ENCODE data around the gene CRTC2. TPM values are rescaled to one million over a fixed set of nuclear protein-coding genes. Genes with fewer than 3 reads are reported as not detected.
A peak's percentile ranks its signal among the peaks of the same experiment; 100 is the strongest.

Gene CRTC2
- total and polyA plus RNA-seq, 2 donors (not counting 1 experiment from before 2014, with no cell fraction given), result 2.6 to 7.1 TPM

DNA sequence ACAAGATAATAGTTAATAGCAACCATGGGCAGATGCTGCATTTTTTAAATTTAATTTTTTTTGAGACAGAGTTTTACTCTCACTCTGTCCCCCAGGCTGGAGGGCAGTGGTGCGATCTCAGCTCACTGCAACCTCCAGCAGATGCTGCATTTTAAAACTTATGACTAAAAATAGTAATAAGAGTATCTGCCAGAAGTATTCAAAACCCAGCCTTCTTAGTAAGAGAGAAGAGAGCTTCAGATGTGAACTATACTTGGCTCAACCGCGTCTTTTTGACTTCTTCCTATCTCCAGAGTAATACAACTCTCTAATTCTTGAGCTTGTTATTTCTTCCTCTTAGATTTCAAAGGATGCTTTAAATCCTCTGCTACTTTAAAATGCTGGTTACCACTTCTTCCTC, 36.8 kb upstream of the CRTC2 start:
- no peak overlapping the region for H2AFZ ChIP-seq (ENCODE audit: low read length)
- H3K79me2 ChIP-seq (ENCODE audit: control insufficient read depth, insufficient read depth, low read length), result peaks cover 19% of the 10 kb centered on the region
- DNase-seq (ENCODE audit: low read depth in 2 of 2), result no peak
- peaks cover 4% of the 10 kb centered on the region for H3K4me1 ChIP-seq (ENCODE audit: control insufficient read depth, extremely low read depth, insufficient read depth, low read length)
- H4K20me1 ChIP-seq (ENCODE audit: control insufficient read depth, extremely low read depth, insufficient read depth, low read length), result no peaks in the 10 kb centered on the region
- H3K27me3 ChIP-seq (ENCODE audit: control insufficient read depth, insufficient read depth, low read length), result no peaks in the 10 kb centered on the region
- H3K4me2 ChIP-seq (ENCODE audit: extremely low read depth, insufficient read depth, low read length), result no peak overlapping the region
- H3K9ac ChIP-seq (ENCODE audit: insufficient read depth, low read length), result no peak overlapping the region
- H3K4me3 ChIP-seq (replicated peaks in 1 of 4; ENCODE audit: control extremely low read depth in 1 of 4, insufficient read depth in 1 of 4, low read depth in 3 of 4, low read length in 4 of 4), result no peak overlapping the region
- no peaks in the 10 kb centered on the region for H3K9me3 ChIP-seq (ENCODE audit: control insufficient read depth, insufficient read depth, low read depth, low read length)
- H3K27ac ChIP-seq (ENCODE audit: insufficient read depth, low read length), result no peak overlapping the region
- H3K36me3 ChIP-seq (ENCODE audit: control insufficient read depth, insufficient read depth, low read length), result peaks cover 9% of the 10 kb centered on the region
- TF ChIP-seq, protein P1, sequence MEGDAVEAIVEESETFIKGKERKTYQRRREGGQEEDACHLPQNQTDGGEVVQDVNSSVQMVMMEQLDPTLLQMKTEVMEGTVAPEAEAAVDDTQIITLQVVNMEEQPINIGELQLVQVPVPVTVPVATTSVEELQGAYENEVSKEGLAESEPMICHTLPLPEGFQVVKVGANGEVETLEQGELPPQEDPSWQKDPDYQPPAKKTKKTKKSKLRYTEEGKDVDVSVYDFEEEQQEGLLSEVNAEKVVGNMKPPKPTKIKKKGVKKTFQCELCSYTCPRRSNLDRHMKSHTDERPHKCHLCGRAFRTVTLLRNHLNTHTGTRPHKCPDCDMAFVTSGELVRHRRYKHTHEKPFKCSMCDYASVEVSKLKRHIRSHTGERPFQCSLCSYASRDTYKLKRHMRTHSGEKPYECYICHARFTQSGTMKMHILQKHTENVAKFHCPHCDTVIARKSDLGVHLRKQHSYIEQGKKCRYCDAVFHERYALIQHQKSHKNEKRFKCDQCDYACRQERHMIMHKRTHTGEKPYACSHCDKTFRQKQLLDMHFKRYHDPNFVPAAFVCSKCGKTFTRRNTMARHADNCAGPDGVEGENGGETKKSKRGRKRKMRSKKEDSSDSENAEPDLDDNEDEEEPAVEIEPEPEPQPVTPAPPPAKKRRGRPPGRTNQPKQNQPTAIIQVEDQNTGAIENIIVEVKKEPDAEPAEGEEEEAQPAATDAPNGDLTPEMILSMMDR (conservative IDR thresholded peaks at IDR 0.05 in 1 of 2, IDR thresholded peaks at IDR 0.05 in 1 of 2; ENCODE audit: low read depth in 1 of 2, low read length in 2 of 2), result no peak
- TF ChIP-seq EZH2 (IDR thresholded peaks at IDR 0.05; ENCODE audit: low read length, missing control alignments), result no peak

GRCh38 chr1:153991806-153992205, 33.4 kb upstream of the CRTC2 start:
- Histone ChIP-seq H3K27me3 (ENCODE audit: control insufficient read depth, insufficient read depth, low read length) (no peaks in the 10 kb centered on the region), H3K27ac (ENCODE audit: insufficient read depth, low read length) (no peak overlapping the region), H2AFZ (ENCODE audit: low read length) (no peak overlapping the region), H3K4me1 (ENCODE audit: control insufficient read depth, extremely low read depth, insufficient read depth, low read length) (peaks cover 4% of the 10 kb centered on the region), H3K9me3 (ENCODE audit: control insufficient read depth, insufficient read depth, low read depth, low read length) (no peaks in the 10 kb centered on the region), H4K20me1 (ENCODE audit: control insufficient read depth, extremely low read depth, insufficient read depth, low read length) (no peaks in the 10 kb centered on the region), H3K4me2 (ENCODE audit: extremely low read depth, insufficient read depth, low read length) (peak overlapping the region; percentile 98), H3K9ac (ENCODE audit: insufficient read depth, low read length) (no peak overlapping the region), H3K36me3 (ENCODE audit: control insufficient read depth, insufficient read depth, low read length) (peaks cover 9% of the 10 kb centered on the region), H3K4me3 (replicated peaks in 1 of 4; ENCODE audit: control extremely low read depth in 1 of 4, insufficient read depth in 1 of 4, low read depth in 3 of 4, low read length in 4 of 4) (peak overlapping the region; percentile 94 to 99 (median 98)), H3K79me2 (ENCODE audit: control insufficient read depth, insufficient read depth, low read length) (peaks cover 19% of the 10 kb centered on the region)
- TF ChIP-seq EZH2 (IDR thresholded peaks at IDR 0.05; ENCODE audit: low read length, missing control alignments), result no peak
- TF ChIP-seq, protein P1 (conservative IDR thresholded peaks at IDR 0.05 in 1 of 2, IDR thresholded peaks at IDR 0.05 in 1 of 2; ENCODE audit: low read depth in 1 of 2, low read length in 2 of 2), result no peak
- no peak for DNase-seq (ENCODE audit: low read depth in 2 of 2)

GRCh38 chr1:153991151-153991630, 32.8 kb upstream of the CRTC2 start:
- Histone ChIP-seq H3K4me2 (ENCODE audit: extremely low read depth, insufficient read depth, low read length) (peak overlapping the region; percentile 98), H3K27ac (ENCODE audit: insufficient read depth, low read length) (peak overlapping the region; percentile 99), H3K79me2 (ENCODE audit: control insufficient read depth, insufficient read depth, low read length) (peaks cover 19% of the 10 kb centered on the region), H4K20me1 (ENCODE audit: control insufficient read depth, extremely low read depth, insufficient read depth, low read length) (no peaks in the 10 kb centered on the region), H3K4me3 (replicated peaks in 1 of 4; ENCODE audit: control extremely low read depth in 1 of 4, insufficient read depth in 1 of 4, low read depth in 3 of 4, low read length in 4 of 4) (peak overlapping the region; percentile 94 to 99 (median 98)), H3K9ac (ENCODE audit: insufficient read depth, low read length) (peak overlapping the region; percentile 99), H3K27me3 (ENCODE audit: control insufficient read depth, insufficient read depth, low read length) (no peaks in the 10 kb centered on the region), H2AFZ (ENCODE audit: low read length) (no peak overlapping the region), H3K36me3 (ENCODE audit: control insufficient read depth, insufficient read depth, low read length) (peaks cover 9% of the 10 kb centered on the region), H3K9me3 (ENCODE audit: control insufficient read depth, insufficient read depth, low read depth, low read length) (no peaks in the 10 kb centered on the region), H3K4me1 (ENCODE audit: control insufficient read depth, extremely low read depth, insufficient read depth, low read length) (peaks cover 4% of the 10 kb centered on the region)
- TF ChIP-seq, protein P1 (conservative IDR thresholded peaks at IDR 0.05 in 1 of 2, IDR thresholded peaks at IDR 0.05 in 1 of 2; ENCODE audit: low read depth in 1 of 2, low read length in 2 of 2), result no peak
- TF ChIP-seq EZH2 (IDR thresholded peaks at IDR 0.05; ENCODE audit: low read length, missing control alignments), result no peak
- no peak for DNase-seq (ENCODE audit: low read depth in 2 of 2)

All from fibroblast of lung (primary cell).